ENCODE results near the gene DYSF. TPM values are rescaled to one million over a fixed set of nuclear protein-coding genes. Genes with fewer than 3 reads are reported as not detected.
A peak's percentile ranks its signal among the peaks of the same experiment; 100 is the strongest.

DYSF gene
- total and polyA plus RNA-seq, 2 donors (not counting 3 experiments of a cell fraction or from before 2014, with no cell fraction given) = 50.9 to 152 TPM

DNA sequence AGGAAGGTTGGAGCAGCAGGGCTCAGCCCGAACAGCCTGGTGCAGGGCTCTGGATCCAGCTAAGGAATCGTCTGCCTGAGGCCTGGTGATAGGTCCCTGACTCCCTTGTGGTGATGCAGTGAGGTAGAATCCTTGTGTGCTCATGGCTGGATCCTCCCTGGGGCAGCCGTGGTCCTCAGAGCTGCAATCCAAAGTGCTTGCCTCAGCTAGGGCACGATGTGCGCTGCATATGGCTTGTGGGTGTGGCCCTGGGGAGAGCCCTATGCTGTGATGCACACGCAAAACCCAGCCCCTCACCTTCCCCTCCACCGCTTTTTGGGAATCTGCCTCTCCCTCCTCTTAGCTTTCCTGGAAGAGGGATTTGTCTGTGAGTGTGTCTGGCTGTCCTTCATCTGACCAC is 142.2 kb downstream of the DYSF start:
- CTCF ChIA-PET = interaction anchor here (1.8 kb wide), 1 partner anchor 8 kb away, joined by 5 read pairs; no protein-coding TSS in a partner anchor
- intact Hi-C loops (cut with micrococcal nuclease) (no loop called here), dilution Hi-C loops (cut with MboI; ENCODE audit: extremely low pct_ligation_motif_present, low sequenced_read_pairs) (no loop called here)
- H3K36me3 ChIP-seq (ENCODE audit: control insufficient read depth in 2 of 2, extremely low read depth in 1 of 2, insufficient read depth in 2 of 2, low read length in 2 of 2) = peaks cover 0 to 15% of the 10 kb centered on the region in 2 experiments
- TF ChIP-seq JUN (IDR thresholded peaks at IDR 0.05; ENCODE audit: borderline replicate concordance, insufficient read depth, insufficient read length, low read depth) = no peak
- no peak for TF ChIP-seq MYC (IDR thresholded peaks at IDR 0.05; ENCODE audit: low read depth, low read length)
- no peak for TF ChIP-seq POLR2AphosphoS5 (IDR thresholded peaks at IDR 0.05; ENCODE audit: insufficient read depth, low read depth, low read length)
- no peak for TF ChIP-seq EZH2 (IDR thresholded peaks at IDR 0.05; ENCODE audit: borderline replicate concordance, low read depth, low read length, severe bottlenecking)
- TF ChIP-seq, protein P1, sequence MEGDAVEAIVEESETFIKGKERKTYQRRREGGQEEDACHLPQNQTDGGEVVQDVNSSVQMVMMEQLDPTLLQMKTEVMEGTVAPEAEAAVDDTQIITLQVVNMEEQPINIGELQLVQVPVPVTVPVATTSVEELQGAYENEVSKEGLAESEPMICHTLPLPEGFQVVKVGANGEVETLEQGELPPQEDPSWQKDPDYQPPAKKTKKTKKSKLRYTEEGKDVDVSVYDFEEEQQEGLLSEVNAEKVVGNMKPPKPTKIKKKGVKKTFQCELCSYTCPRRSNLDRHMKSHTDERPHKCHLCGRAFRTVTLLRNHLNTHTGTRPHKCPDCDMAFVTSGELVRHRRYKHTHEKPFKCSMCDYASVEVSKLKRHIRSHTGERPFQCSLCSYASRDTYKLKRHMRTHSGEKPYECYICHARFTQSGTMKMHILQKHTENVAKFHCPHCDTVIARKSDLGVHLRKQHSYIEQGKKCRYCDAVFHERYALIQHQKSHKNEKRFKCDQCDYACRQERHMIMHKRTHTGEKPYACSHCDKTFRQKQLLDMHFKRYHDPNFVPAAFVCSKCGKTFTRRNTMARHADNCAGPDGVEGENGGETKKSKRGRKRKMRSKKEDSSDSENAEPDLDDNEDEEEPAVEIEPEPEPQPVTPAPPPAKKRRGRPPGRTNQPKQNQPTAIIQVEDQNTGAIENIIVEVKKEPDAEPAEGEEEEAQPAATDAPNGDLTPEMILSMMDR (IDR thresholded peaks at IDR 0.05; ENCODE audit: extremely low read depth in 1 of 2, insufficient read depth in 1 of 2, low read depth in 1 of 2, low read length in 2 of 2) = no peak
- no peak for TF ChIP-seq POLR2A (IDR thresholded peaks at IDR 0.05; ENCODE audit: low read depth, low read length)
- H3K27me3 ChIP-seq (ENCODE audit: control insufficient read depth in 2 of 2, insufficient read depth in 2 of 2, low read length in 2 of 2) = no peaks in the 10 kb centered on the region
- no peak overlapping the region for H3K4me2 ChIP-seq (ENCODE audit: insufficient read depth, low read length)
- H2AFZ ChIP-seq (ENCODE audit: low read depth, low read length) = no peak overlapping the region
- H3K9me1 ChIP-seq (replicated peaks; ENCODE audit: control insufficient read depth, extremely low read depth, insufficient read depth, low read length) = no peaks in the 10 kb centered on the region
- H3K4me1 ChIP-seq (ENCODE audit: control insufficient read depth, extremely low read depth, insufficient read depth, low read length) = peaks cover 4% of the 10 kb centered on the region
- POLR2A ChIA-PET = no interaction called here
- FAIRE-seq (no peak), DNase-seq (ENCODE audit: low read depth, low spot score) (no peak)
- H3K27ac ChIP-seq (ENCODE audit: insufficient read depth, low read depth, low read length) = no peak overlapping the region
- no peak overlapping the region for H3K4me3 ChIP-seq (replicated peaks in 1 of 3; ENCODE audit: insufficient read depth in 1 of 3, low read depth in 1 of 3, low read length in 3 of 3)
- no peaks in the 10 kb centered on the region for H4K20me1 ChIP-seq (replicated peaks; ENCODE audit: control insufficient read depth, extremely low read depth, insufficient read depth, low read length)
- no peaks in the 10 kb centered on the region for H3K79me2 ChIP-seq (ENCODE audit: control insufficient read depth, insufficient read depth, low read length)
- no peak overlapping the region for H3K9ac ChIP-seq (replicated peaks; ENCODE audit: extremely low read depth, insufficient read depth, low read length)
- BruUV-seq (replicated peaks) = no TSS peak
- H3K9me3 ChIP-seq (replicated peaks; ENCODE audit: control insufficient read depth, insufficient read depth, low read length) = no peaks in the 10 kb centered on the region

- CTCF ChIA-PET = no interaction called here
- Histone ChIP-seq H4K20me1 (replicated peaks; ENCODE audit: control insufficient read depth, extremely low read depth, insufficient read depth, low read length) (no peaks in the 10 kb centered on the region), H3K79me2 (ENCODE audit: control insufficient read depth, insufficient read depth, low read length) (no peaks in the 10 kb centered on the region), H3K4me1 (ENCODE audit: control insufficient read depth, extremely low read depth, insufficient read depth, low read length) (peaks cover 4% of the 10 kb centered on the region), H3K4me2 (ENCODE audit: insufficient read depth, low read length) (no peak overlapping the region), H2AFZ (ENCODE audit: low read depth, low read length) (no peak overlapping the region), H3K27me3 (ENCODE audit: control insufficient read depth in 2 of 2, insufficient read depth in 2 of 2, low read length in 2 of 2) (no peaks in the 10 kb centered on the region), H3K9me3 (replicated peaks; ENCODE audit: control insufficient read depth, insufficient read depth, low read length) (no peaks in the 10 kb centered on the region), H3K36me3 (ENCODE audit: control insufficient read depth in 2 of 2, extremely low read depth in 1 of 2, insufficient read depth in 2 of 2, low read length in 2 of 2) (peaks cover 0 to 12% of the 10 kb centered on the region in 2 experiments), H3K9me1 (replicated peaks; ENCODE audit: control insufficient read depth, extremely low read depth, insufficient read depth, low read length) (no peaks in the 10 kb centered on the region), H3K27ac (ENCODE audit: insufficient read depth, low read depth, low read length) (no peak overlapping the region), H3K4me3 (replicated peaks in 1 of 3; ENCODE audit: insufficient read depth in 1 of 3, low read depth in 1 of 3, low read length in 3 of 3) (no peak overlapping the region), H3K9ac (replicated peaks; ENCODE audit: extremely low read depth, insufficient read depth, low read length) (no peak overlapping the region)
- dilution Hi-C loops (cut with MboI; ENCODE audit: extremely low pct_ligation_motif_present, low sequenced_read_pairs) (no loop called here), intact Hi-C loops (cut with micrococcal nuclease) (no loop called here)
- DNase-seq (ENCODE audit: low read depth, low spot score) = peak; percentile 46
- BruUV-seq (replicated peaks) = no TSS peak
- POLR2A ChIA-PET = no interaction called here
- FAIRE-seq = no peak
- TF ChIP-seq GATA2 (IDR thresholded peaks at IDR 0.05; ENCODE audit: insufficient read depth, insufficient read length, low read depth, low read length) = no peak
- TF ChIP-seq, protein P1 (IDR thresholded peaks at IDR 0.05; ENCODE audit: extremely low read depth in 1 of 2, insufficient read depth in 1 of 2, low read depth in 1 of 2, low read length in 2 of 2) = no peak
- TF ChIP-seq, protein P2, sequence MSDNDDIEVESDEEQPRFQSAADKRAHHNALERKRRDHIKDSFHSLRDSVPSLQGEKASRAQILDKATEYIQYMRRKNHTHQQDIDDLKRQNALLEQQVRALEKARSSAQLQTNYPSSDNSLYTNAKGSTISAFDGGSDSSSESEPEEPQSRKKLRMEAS (IDR thresholded peaks at IDR 0.05; ENCODE audit: insufficient read depth, insufficient read length) = no peak
- TF ChIP-seq MYC (IDR thresholded peaks at IDR 0.05; ENCODE audit: low read depth, low read length) = no peak
- TF ChIP-seq POLR2AphosphoS5 (IDR thresholded peaks at IDR 0.05; ENCODE audit: insufficient read depth, low read depth, low read length) = no peak
- no peak for TF ChIP-seq FOS (IDR thresholded peaks at IDR 0.05; ENCODE audit: borderline replicate concordance, insufficient read depth, low read length)
- TF ChIP-seq POLR2A (IDR thresholded peaks at IDR 0.05; ENCODE audit: low read depth, low read length) = no peak
- TF ChIP-seq EZH2 (IDR thresholded peaks at IDR 0.05; ENCODE audit: borderline replicate concordance, low read depth, low read length, severe bottlenecking) = no peak
- no peak for TF ChIP-seq JUN (IDR thresholded peaks at IDR 0.05; ENCODE audit: borderline replicate concordance, insufficient read depth, insufficient read length, low read depth)
Measured at GRCh38 chr2:71596011-71596410, 142.7 kb downstream of the DYSF start.

Measured in endothelial cell of umbilical vein (primary cell).